NT2/D1 (cell line): Measurements from ENCODE around the gene CCSER1.

ENCODE experiments used
- DNase-seq: peaks from one replicate; pipeline ENCODE4 v3.0.0-alpha.2; 2011; ENCODE audit warnings: low read depth, low spot score
- H3K27me3 ChIP-seq: 2 replicates; pipeline ENCODE4 v1.6.0; 2011; ENCODE audit warnings: mild to moderate bottlenecking; ENCODE audit not compliant: insufficient read length, insufficient read depth
- H3K36me3 ChIP-seq: 2 replicates; pipeline ENCODE4 v1.6.1; 2011; ENCODE audit warnings: mild to moderate bottlenecking, low read length, mixed read lengths; ENCODE audit not compliant: insufficient read depth, insufficient read length
- H3K4me1 ChIP-seq: 2 replicates; pipeline ENCODE4 v1.5.1; 2011; ENCODE audit not compliant: insufficient read depth, insufficient read length
- H3K4me3 ChIP-seq: 2 replicates; pipeline ENCODE4 v1.5.1; 2011; ENCODE audit warnings: low read depth; ENCODE audit not compliant: insufficient read length
- H3K9ac ChIP-seq: 2 replicates; pipeline ENCODE4 v1.6.0; 2011; ENCODE audit warnings: low read depth; ENCODE audit not compliant: insufficient read length
- H3K9me3 ChIP-seq: 2 replicates; pipeline ENCODE4 v1.5.1; 2011; ENCODE audit warnings: mild to moderate bottlenecking, low read length; ENCODE audit not compliant: insufficient read depth
- SUZ12 ChIP-seq: IDR thresholded peaks from 2 replicates; pipeline ENCODE4 v1.6.1; 2011; ENCODE audit not compliant: insufficient read length, insufficient read depth; ENCODE audit errors: extremely low read depth
- YY1 ChIP-seq: IDR thresholded peaks from 2 replicates; pipeline ENCODE4 v1.6.1; 2011; ENCODE audit not compliant: insufficient read length, insufficient read depth
- ZNF274 ChIP-seq: IDR thresholded peaks from 2 replicates; pipeline ENCODE4 v1.6.1; 2011; ENCODE audit warnings: mild to moderate bottlenecking, low read depth, low read length

CCSER1 gene

GRCh38 chr4:90515191-90515590 lies 388.0 kb downstream of the CCSER1 start:
- Histone ChIP-seq H3K9ac (no peak overlapping the region), H3K36me3 (no peaks in the 10 kb centered on the region), H3K27me3 (no peaks in the 10 kb centered on the region), H3K4me3 (no peak overlapping the region), H3K4me1 (no peaks in the 10 kb centered on the region), H3K9me3 (no peaks in the 10 kb centered on the region)
- no peak for TF ChIP-seq ZNF274
- TF ChIP-seq SUZ12 = no peak
- TF ChIP-seq YY1 = no peak
- DNase-seq = no peak

GRCh38 chr4:90528551-90528950 lies 401.4 kb downstream of the CCSER1 start:
- no peaks in the 10 kb centered on the region for H3K9me3 ChIP-seq
- H3K4me3 ChIP-seq = no peak overlapping the region
- no peak for DNase-seq
- TF ChIP-seq SUZ12 (no peak), ZNF274 (no peak), YY1 (no peak)
- no peaks in the 10 kb centered on the region for H3K27me3 ChIP-seq
- H3K36me3 ChIP-seq = no peaks in the 10 kb centered on the region
- H3K9ac ChIP-seq = no peak overlapping the region
- no peaks in the 10 kb centered on the region for H3K4me1 ChIP-seq

- Histone ChIP-seq H3K27me3 (no peaks in the 10 kb centered on the region), H3K36me3 (no peaks in the 10 kb centered on the region), H3K9ac (no peak overlapping the region), H3K9me3 (no peaks in the 10 kb centered on the region), H3K4me1 (no peaks in the 10 kb centered on the region), H3K4me3 (no peak overlapping the region)
- no peak for DNase-seq
- no peak for TF ChIP-seq YY1
- no peak for TF ChIP-seq ZNF274
- no peak for TF ChIP-seq SUZ12
Observed at GRCh38 chr4:90536408-90536807, 409.2 kb downstream of the CCSER1 start.

GRCh38 chr4:90537491-90537890 lies 410.3 kb downstream of the CCSER1 start:
- DNase-seq = no peak
- Histone ChIP-seq H3K27me3 (no peaks in the 10 kb centered on the region), H3K9ac (no peak overlapping the region), H3K9me3 (no peaks in the 10 kb centered on the region), H3K4me3 (no peak overlapping the region), H3K4me1 (no peaks in the 10 kb centered on the region), H3K36me3 (no peaks in the 10 kb centered on the region)
- TF ChIP-seq SUZ12 (no peak), ZNF274 (no peak), YY1 (no peak)

- no peaks in the 10 kb centered on the region for H3K27me3 ChIP-seq
- no peaks in the 10 kb centered on the region for H3K36me3 ChIP-seq
- no peaks in the 10 kb centered on the region for H3K4me1 ChIP-seq
- DNase-seq = no peak
- no peaks in the 10 kb centered on the region for H3K9me3 ChIP-seq
- TF ChIP-seq SUZ12 = no peak
- TF ChIP-seq YY1 = no peak
- no peak for TF ChIP-seq ZNF274
- H3K4me3 ChIP-seq = no peak overlapping the region
- H3K9ac ChIP-seq = no peak overlapping the region
Observed at GRCh38 chr4:90540536-90540935, 413.3 kb downstream of the CCSER1 start.

DNA sequence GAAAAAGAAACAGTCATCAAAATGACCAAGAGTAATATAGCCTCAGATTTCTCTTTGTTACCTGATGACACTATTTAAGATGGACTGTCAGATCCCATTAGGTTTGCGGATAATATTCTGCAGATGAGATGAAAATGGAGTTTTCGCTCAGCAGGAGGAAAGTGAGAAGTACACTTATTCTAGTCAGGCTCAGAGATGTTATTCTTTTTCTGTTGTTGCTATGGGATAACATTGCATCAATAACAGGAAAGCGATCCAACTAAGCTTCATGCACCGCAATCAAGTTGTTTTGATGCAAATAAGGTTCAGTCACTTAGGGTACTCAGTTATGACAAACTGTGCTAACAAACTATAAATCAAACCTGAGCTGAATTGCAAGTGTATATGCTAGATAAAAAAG lies 415.0 kb downstream of the CCSER1 start:
- no peak for TF ChIP-seq ZNF274
- TF ChIP-seq SUZ12 = no peak
- no peak for TF ChIP-seq YY1
- no peak overlapping the region for H3K4me3 ChIP-seq
- H3K36me3 ChIP-seq = no peaks in the 10 kb centered on the region
- no peak overlapping the region for H3K9ac ChIP-seq
- H3K27me3 ChIP-seq = no peaks in the 10 kb centered on the region
- no peaks in the 10 kb centered on the region for H3K4me1 ChIP-seq
- DNase-seq = no peak
- no peaks in the 10 kb centered on the region for H3K9me3 ChIP-seq

DNA sequence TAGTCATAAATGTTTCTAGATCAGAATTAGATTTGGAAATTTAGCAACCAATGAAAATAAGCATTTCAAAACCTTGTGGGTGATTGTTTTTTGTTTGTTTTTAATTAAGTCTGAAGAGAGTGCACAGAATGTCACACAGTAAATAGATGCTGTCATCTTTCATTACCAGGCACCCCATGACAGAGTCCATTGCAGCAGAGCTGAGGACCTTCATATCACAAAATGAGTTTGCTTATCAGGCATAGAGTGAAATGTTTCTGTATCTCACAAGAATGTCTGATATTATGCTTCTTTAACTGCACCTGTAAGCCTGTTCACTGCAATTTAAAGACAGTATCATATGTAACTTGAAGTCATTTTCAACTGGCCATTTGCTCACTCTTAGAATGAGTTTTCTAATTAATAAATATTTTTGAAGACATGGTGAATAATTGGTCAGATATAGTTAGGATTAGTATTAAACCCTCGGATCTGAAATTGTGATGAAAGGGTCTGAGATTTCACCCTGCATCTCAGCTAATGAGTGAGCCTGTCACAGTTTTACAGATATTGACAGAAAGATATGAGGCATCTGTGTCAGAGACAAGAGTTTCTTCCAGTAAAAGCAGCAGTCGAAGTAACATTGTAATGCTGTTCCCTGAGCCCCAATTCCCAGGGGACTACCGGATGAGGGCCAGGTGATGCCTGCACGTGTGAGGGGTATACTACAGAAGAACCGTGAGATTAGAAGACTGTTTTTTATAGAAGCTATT lies 416.4 kb downstream of the CCSER1 start:
- Histone ChIP-seq H3K4me1 (no peaks in the 10 kb centered on the region), H3K4me3 (no peak overlapping the region), H3K9ac (no peak overlapping the region), H3K27me3 (no peaks in the 10 kb centered on the region), H3K36me3 (no peaks in the 10 kb centered on the region), H3K9me3 (no peaks in the 10 kb centered on the region)
- TF ChIP-seq SUZ12 = no peak
- TF ChIP-seq YY1 = no peak
- no peak for TF ChIP-seq ZNF274
- DNase-seq = no peak
